ENCODE data around the gene RAVER1. TPM values are rescaled to one million over a fixed set of nuclear protein-coding genes. Genes with fewer than 3 reads are reported as not detected.
A peak's percentile ranks its signal among the peaks of the same experiment; 100 is the strongest.

RAVER1 gene
- total RNA-seq, 1 experiment from 2014 or later = 62.4 TPM

DNA sequence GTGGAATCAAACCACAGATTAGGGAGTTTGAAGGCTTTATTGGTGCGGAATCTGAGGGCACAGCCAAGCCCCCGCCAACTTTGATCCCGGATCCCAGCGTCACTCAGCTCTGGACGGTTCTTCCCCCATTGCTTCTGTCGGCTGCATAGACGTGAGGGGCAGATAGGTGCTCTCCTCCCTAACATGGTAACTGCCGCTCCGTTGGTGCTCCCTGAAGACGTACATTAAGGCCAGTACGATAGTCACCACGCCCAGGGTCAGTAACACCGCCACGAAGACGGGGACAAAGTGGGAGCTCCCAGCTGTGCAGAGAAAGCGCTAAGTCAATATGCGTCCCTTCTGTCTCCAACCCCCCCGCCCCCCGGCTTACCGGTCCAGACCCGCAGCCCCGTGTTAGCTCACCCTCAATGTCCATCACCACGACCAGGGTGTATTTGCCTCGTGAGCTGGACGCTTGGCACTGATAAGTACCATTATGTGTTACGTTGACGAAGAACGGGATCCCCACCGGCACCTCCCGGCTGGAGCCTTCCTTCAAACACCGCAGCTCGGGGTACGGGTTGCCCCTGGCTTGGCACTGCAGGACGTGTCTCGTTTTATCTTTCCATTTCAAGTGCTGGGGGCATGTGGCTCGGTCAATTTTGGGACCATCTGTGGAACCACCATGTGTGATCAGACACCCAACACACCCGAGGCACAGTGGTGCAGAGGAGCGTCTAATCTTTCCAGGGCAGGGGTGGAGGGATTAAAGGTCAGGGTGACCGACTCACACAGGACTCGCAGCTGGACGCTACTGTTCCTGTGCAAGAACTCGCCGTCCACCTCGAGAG is 644 bp upstream of the RAVER1 start:
- H3K27ac ChIP-seq (ENCODE audit: low read length) = peak overlapping the region; percentile 5
- H3K9me3 ChIP-seq (ENCODE audit: low read length) = no peaks in the 10 kb centered on the region
- H3K4me1 ChIP-seq (ENCODE audit: insufficient read depth, low read length) = peaks cover 22% of the 10 kb centered on the region
- peaks cover 14% of the 10 kb centered on the region for H3K36me3 ChIP-seq (ENCODE audit: low read depth, low read length)
- TF ChIP-seq, protein P1, sequence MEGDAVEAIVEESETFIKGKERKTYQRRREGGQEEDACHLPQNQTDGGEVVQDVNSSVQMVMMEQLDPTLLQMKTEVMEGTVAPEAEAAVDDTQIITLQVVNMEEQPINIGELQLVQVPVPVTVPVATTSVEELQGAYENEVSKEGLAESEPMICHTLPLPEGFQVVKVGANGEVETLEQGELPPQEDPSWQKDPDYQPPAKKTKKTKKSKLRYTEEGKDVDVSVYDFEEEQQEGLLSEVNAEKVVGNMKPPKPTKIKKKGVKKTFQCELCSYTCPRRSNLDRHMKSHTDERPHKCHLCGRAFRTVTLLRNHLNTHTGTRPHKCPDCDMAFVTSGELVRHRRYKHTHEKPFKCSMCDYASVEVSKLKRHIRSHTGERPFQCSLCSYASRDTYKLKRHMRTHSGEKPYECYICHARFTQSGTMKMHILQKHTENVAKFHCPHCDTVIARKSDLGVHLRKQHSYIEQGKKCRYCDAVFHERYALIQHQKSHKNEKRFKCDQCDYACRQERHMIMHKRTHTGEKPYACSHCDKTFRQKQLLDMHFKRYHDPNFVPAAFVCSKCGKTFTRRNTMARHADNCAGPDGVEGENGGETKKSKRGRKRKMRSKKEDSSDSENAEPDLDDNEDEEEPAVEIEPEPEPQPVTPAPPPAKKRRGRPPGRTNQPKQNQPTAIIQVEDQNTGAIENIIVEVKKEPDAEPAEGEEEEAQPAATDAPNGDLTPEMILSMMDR (conservative IDR thresholded peaks at IDR 0.05; ENCODE audit: low read depth, low read length) = no peak
- TF ChIP-seq EZH2 (IDR thresholded peaks at IDR 0.05; ENCODE audit: low read length, unreplicated experiment) (no peak), EZH2phosphoT487 (IDR thresholded peaks at IDR 0.05; ENCODE audit: borderline replicate concordance, low read length) (no peak)
- H3K79me2 ChIP-seq (ENCODE audit: low read length) = peaks cover 47% of the 10 kb centered on the region
- DNase-seq (peak; percentile 20), ATAC-seq (peak; percentile 2)
- ChIA-PET POLR2A (ENCODE audit: unreplicated experiment) (interaction anchor here (0.5 to 0.8 kb wide), 9 partner anchors 17 to 1653 kb away, joined by 4 to 26 read pairs (median 9); partner anchors contain the start of gene TYK2), CTCF (interaction anchor here (0.6 to 2.2 kb wide), 5 partner anchors 48 to 75 kb away, joined by 3 to 15 read pairs (median 5); partner anchors contain the start of gene ICAM1)
- peak overlapping the region; percentile 84 for H3K4me3 ChIP-seq (ENCODE audit: low read length)
- peak overlapping the region; percentile 86 for H3K9ac ChIP-seq (ENCODE audit: low read length)
- H3K9me2 ChIP-seq (replicated peaks; ENCODE audit: low read length) = no peaks in the 10 kb centered on the region
- intact Hi-C loops (cut with micrococcal nuclease) = loop anchor here (10.0 kb wide), 1 partner anchor 51 kb away; the partner anchor contains the start of gene TYK2
- H3K27me3 ChIP-seq (ENCODE audit: low read length) = no peaks in the 10 kb centered on the region
- peak overlapping the region; percentile 96 for H3K4me2 ChIP-seq (ENCODE audit: low read length)
- peak overlapping the region; percentile 82 for H2AFZ ChIP-seq (ENCODE audit: low read length)
- peaks cover 10% of the 10 kb centered on the region for H4K20me1 ChIP-seq (ENCODE audit: low read length)
- H3F3A ChIP-seq (ENCODE audit: low read length, unreplicated experiment) = no peaks in the 10 kb centered on the region
- BruUV-seq (replicated peaks) = TSS peak; percentile 80

DNA sequence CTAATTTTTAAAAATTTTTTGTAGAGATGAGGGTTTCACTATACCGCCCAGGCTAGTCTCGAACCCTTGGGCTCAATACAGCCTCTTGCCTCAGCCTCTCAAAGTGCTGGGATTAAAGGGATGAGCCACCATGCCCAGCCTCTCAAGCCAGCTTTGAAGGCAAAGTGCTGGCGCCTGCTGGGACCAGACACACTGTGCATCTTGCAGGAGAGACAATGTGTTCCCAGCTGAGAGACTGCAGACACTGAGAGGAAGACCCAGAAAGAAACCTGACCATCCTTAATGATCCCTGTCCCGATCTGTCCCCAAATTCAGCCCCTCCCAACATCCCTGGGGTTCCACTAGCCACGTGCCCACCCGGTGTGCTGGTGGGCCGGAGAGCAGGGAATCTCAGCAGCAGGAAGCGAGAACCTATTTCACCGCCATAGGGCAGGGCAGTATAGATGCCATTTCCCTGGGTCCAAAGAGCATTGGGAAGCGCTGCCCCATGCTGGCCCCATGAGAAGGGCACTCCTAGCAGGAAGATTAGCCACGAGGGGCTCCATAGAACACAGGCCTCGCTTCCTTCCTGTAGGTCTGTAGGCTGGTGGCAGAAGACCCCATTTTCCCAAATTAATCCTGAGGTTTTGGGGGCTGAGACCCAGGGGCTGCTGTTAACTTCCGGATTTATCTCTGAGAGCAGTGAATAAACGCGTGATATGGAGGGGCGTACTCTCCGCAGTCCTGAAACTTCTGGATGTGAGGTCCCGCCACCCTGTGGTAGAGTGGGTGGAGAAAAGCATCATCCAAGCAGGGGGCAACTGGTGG is 968 bp downstream of the RAVER1 start:
- Histone ChIP-seq H3K4me3 (ENCODE audit: low read length) (peak overlapping the region; percentile 84), H3K4me1 (ENCODE audit: insufficient read depth, low read length) (peaks cover 22% of the 10 kb centered on the region), H3K27ac (ENCODE audit: low read length) (no peak overlapping the region), H3K9ac (ENCODE audit: low read length) (peak overlapping the region; percentile 86), H3K4me2 (ENCODE audit: low read length) (peak overlapping the region; percentile 96), H3K36me3 (ENCODE audit: low read depth, low read length) (peaks cover 27% of the 10 kb centered on the region), H3F3A (ENCODE audit: low read length, unreplicated experiment) (no peaks in the 10 kb centered on the region), H3K9me3 (ENCODE audit: low read length) (no peaks in the 10 kb centered on the region), H3K9me2 (replicated peaks; ENCODE audit: low read length) (no peaks in the 10 kb centered on the region), H3K27me3 (ENCODE audit: low read length) (no peaks in the 10 kb centered on the region), H2AFZ (ENCODE audit: low read length) (peak overlapping the region; percentile 84), H4K20me1 (ENCODE audit: low read length) (peaks cover 10% of the 10 kb centered on the region), H3K79me2 (ENCODE audit: low read length) (peaks cover 53% of the 10 kb centered on the region)
- ChIA-PET CTCF (interaction anchor here (0.6 to 2.2 kb wide), 2 partner anchors 62 to 84 kb away, joined by 5 to 15 read pairs; partner anchors contain the start of gene ICAM1), POLR2A (ENCODE audit: unreplicated experiment) (interaction anchor here (0.5 to 0.6 kb wide), 2 partner anchors 10 to 61 kb away, joined by 4 read pairs; partner anchors contain the start of gene ICAM1)
- intact Hi-C loops (cut with micrococcal nuclease) = loop anchor here (10.0 kb wide), 1 partner anchor 52 kb away; the partner anchor contains the start of gene TYK2
- no peak for DNase-seq
- TF ChIP-seq, protein P1 (conservative IDR thresholded peaks at IDR 0.05; ENCODE audit: low read depth, low read length) = no peak
- TF ChIP-seq EZH2 (IDR thresholded peaks at IDR 0.05; ENCODE audit: low read length, unreplicated experiment) = no peak
- no peak for TF ChIP-seq EZH2phosphoT487 (IDR thresholded peaks at IDR 0.05; ENCODE audit: borderline replicate concordance, low read length)
- BruUV-seq (replicated peaks) = TSS peak; percentile 55
- no peak for ATAC-seq
